Endothelial cell of umbilical vein (primary cell): Measurements from ENCODE around the gene ITPKC. TPM values are rescaled to one million over a fixed set of nuclear protein-coding genes. Genes with fewer than 3 reads are reported as not detected.

ENCODE experiments used
- BruUV-seq: library from RNA; stranded (reverse); fragments of 400-500 nt; replicated peaks from 2 replicates; lab custom pipeline; 2021; lab: Mats Ljungman, UMichigan
- CTCF ChIA-PET: fragments of 300-600, 350-600 bp; sonication (Branson Sonifier 250); formaldehyde crosslinking; loops from one replicate; lab custom pipeline; 2021; ENCODE audit warnings: antibody characterized with exemption, inconsistent platforms; lab: Charles Lee
- POLR2A ChIA-PET: fragments of 300-600, 350-600 bp; sonication (Branson Sonifier 250); formaldehyde crosslinking; loops from one replicate; lab custom pipeline; 2021; ENCODE audit warnings: antibody characterized with exemption, inconsistent platforms; lab: Charles Lee
- DNase-seq: peaks from one replicate; pipeline ENCODE4 v3.0.0-alpha.2; 2011; ENCODE audit warnings: low read depth, low spot score
- FAIRE-seq: peaks from 2 replicates; lab custom pipeline; 2011; peaks lifted over from hg19 to GRCh38; lab: Jason Lieb, UNC
- H2AFZ ChIP-seq: 2 replicates; pipeline ENCODE4 v1.6.0; 2012; ENCODE audit warnings: low read depth, low read length, control low read depth, inconsistent platforms
- H3K27ac ChIP-seq: 2 replicates; pipeline ENCODE4 v1.5.1; 2011; ENCODE audit warnings: low read depth, mild to moderate bottlenecking, control low read depth, low read length, moderate library complexity; ENCODE audit not compliant: insufficient read depth
- H3K27me3 ChIP-seq, 2 experiments: 2 replicates each; pipeline versions ENCODE4 v1.6.0 to v1.6.1; 2011; ENCODE audit warnings: low read length in 2 of 2, mixed read lengths in 1 of 2; ENCODE audit not compliant: control insufficient read depth in 2 of 2, insufficient read depth in 2 of 2
- H3K36me3 ChIP-seq, 2 experiments: 2 replicates in 1 of 2; 3 replicates in 1 of 2; pipeline ENCODE4 v1.5.1; 2011; ENCODE audit warnings: low read length in 2 of 2, mild to moderate bottlenecking in 1 of 2, moderate library complexity in 1 of 2; ENCODE audit not compliant: control insufficient read depth in 2 of 2, insufficient read depth in 2 of 2; ENCODE audit errors: extremely low read depth in 1 of 2
- H3K4me1 ChIP-seq: 3 replicates; pipeline ENCODE4 v1.5.1; 2011; ENCODE audit warnings: mild to moderate bottlenecking, low read length; ENCODE audit not compliant: control insufficient read depth, insufficient read depth; ENCODE audit errors: extremely low read depth
- H3K4me2 ChIP-seq: 2 replicates; pipeline ENCODE4 v1.6.1; 2011; ENCODE audit warnings: low read length, control low read depth, mixed read lengths; ENCODE audit not compliant: insufficient read depth
- H3K4me3 ChIP-seq, 3 experiments: fragments of 200-600 bp in 1 of 3; sonication (generic), shearing (Covaris generic) in 1 of 3; replicated peaks in 1 of 3; 2 replicates each; pipeline ENCODE4 v1.5.1; 2011 to 2016; ENCODE audit warnings: control low read depth in 3 of 3, low read length in 3 of 3, mild to moderate bottlenecking in 2 of 3, inconsistent platforms in 1 of 3, low read depth in 1 of 3, moderate library complexity in 1 of 3; ENCODE audit not compliant: insufficient read depth in 1 of 3
- H3K79me2 ChIP-seq: 2 replicates; pipeline ENCODE4 v1.6.0; 2012; ENCODE audit warnings: low read length, inconsistent platforms; ENCODE audit not compliant: control insufficient read depth, insufficient read depth
- H3K9ac ChIP-seq: replicated peaks from 2 replicates; pipeline ENCODE3; 2011; ENCODE audit warnings: low read length, control low read depth; ENCODE audit not compliant: insufficient read depth; ENCODE audit errors: extremely low read depth
- H3K9me1 ChIP-seq: replicated peaks from 3 replicates; pipeline ENCODE4 v1.6.0; 2011; ENCODE audit warnings: mild to moderate bottlenecking, low read length; ENCODE audit not compliant: control insufficient read depth, insufficient read depth; ENCODE audit errors: extremely low read depth
- H3K9me3 ChIP-seq: replicated peaks from 2 replicates; pipeline ENCODE4 v1.5.1; 2012; ENCODE audit warnings: low read length, inconsistent platforms; ENCODE audit not compliant: control insufficient read depth, insufficient read depth
- H4K20me1 ChIP-seq: replicated peaks from 2 replicates; pipeline ENCODE3; 2011; ENCODE audit warnings: mild to moderate bottlenecking, low read length; ENCODE audit not compliant: control insufficient read depth, insufficient read depth; ENCODE audit errors: extremely low read depth
- CTCF ChIP-seq, 2 donors: IDR thresholded peaks; 1 replicate in 1 of 2; 2 replicates in 1 of 2; pipeline ENCODE4 v1.5.1; 2011; ENCODE audit warnings: low read length in 2 of 2, mild to moderate bottlenecking in 2 of 2, moderate library complexity in 2 of 2, control low read depth in 1 of 2, inconsistent platforms in 1 of 2, low read depth in 1 of 2; ENCODE audit not compliant: insufficient read depth in 1 of 2; ENCODE audit errors: extremely low read depth in 1 of 2
- EZH2 ChIP-seq: IDR thresholded peaks from 2 replicates; pipeline ENCODE4 v1.6.1; 2012; ENCODE audit warnings: borderline replicate concordance, low read depth, mild to moderate bottlenecking, moderate library complexity, low read length, inconsistent platforms; ENCODE audit not compliant: severe bottlenecking
- FOS ChIP-seq: IDR thresholded peaks from 2 replicates; pipeline ENCODE4 v1.6.1; 2011; ENCODE audit warnings: mild to moderate bottlenecking, low read length, moderate library complexity, borderline replicate concordance; ENCODE audit not compliant: insufficient read depth
- GATA2 ChIP-seq: IDR thresholded peaks from 2 replicates; pipeline ENCODE4 v1.7.0; 2011; ENCODE audit warnings: low read depth, mild to moderate bottlenecking, moderate library complexity, mixed read lengths, low read length; ENCODE audit not compliant: insufficient read length, insufficient read depth
- JUN ChIP-seq: IDR thresholded peaks from 2 replicates; pipeline ENCODE4 v1.6.1; 2011; ENCODE audit warnings: borderline replicate concordance, low read depth; ENCODE audit not compliant: insufficient read length, insufficient read depth
- MAX ChIP-seq: IDR thresholded peaks from 2 replicates; pipeline ENCODE4 v1.6.1; 2011; ENCODE audit not compliant: insufficient read depth, insufficient read length
- MYC ChIP-seq: IDR thresholded peaks from one replicate; pipeline ENCODE4 v1.6.1; 2011; ENCODE audit warnings: mild to moderate bottlenecking, low read depth, low read length
- POLR2A ChIP-seq: IDR thresholded peaks from 2 replicates; pipeline ENCODE4 v1.6.1; 2012; ENCODE audit warnings: low read depth, mild to moderate bottlenecking, control low read depth, low read length
- POLR2AphosphoS5 ChIP-seq: IDR thresholded peaks from 2 replicates; pipeline ENCODE4 v1.6.1; 2012; ENCODE audit warnings: low read depth, mild to moderate bottlenecking, control low read depth, low read length, moderate library complexity; ENCODE audit not compliant: insufficient read depth
- dilution Hi-C: fragments of 300-500 bp; cut with MboI; formaldehyde crosslinking; loops from one replicate; pipeline ENCODE4 v1.15.0; 2019; ENCODE audit warnings: low sequenced_read_pairs; ENCODE audit not compliant: extremely low pct_ligation_motif_present
- intact Hi-C: fragments of 100-400 bp; cut with micrococcal nuclease; formaldehyde crosslinking; loops from one replicate; pipeline ENCODE4 v1.10.0; 2022
- polyA plus RNA-seq, 4 experiments: library from polyadenylated mRNA; depleted of rRNA in 3 of 4; stranded (reverse) in 3 of 4; unstranded in 1 of 4; fragments of >200 nt; gene quantifications; 2 replicates each; pipeline versions ENCODE4 v1.2.1 to v1.2.3, GENCODE V29; 2011 to 2012; ENCODE audit warnings: missing spikeins in 1 of 4
- total RNA-seq: library from RNA; stranded (reverse); gene quantifications from 2 replicates; pipeline ENCODE4 v1.2.3, GENCODE V29; 2021

The ITPKC gene
- total and polyA plus RNA-seq, 2 donors (not counting 3 experiments of a cell fraction or from before 2014, with no cell fraction given): 7.3 to 16.1 TPM

GRCh38 chr19:40671404-40671803, 45.5 kb upstream of the ITPKC start:
- Histone ChIP-seq H3K9me1 (no peaks in the 10 kb centered on the region), H3K4me2 (no peak overlapping the region), H2AFZ (no peak overlapping the region), H3K27ac (no peak overlapping the region), H3K9ac (no peak overlapping the region), H3K9me3 (no peaks in the 10 kb centered on the region), H3K27me3 (no peaks in the 10 kb centered on the region), H3K4me1 (peaks cover 6% of the 10 kb centered on the region), H3K36me3 (peaks cover 28 to 55% of the 10 kb centered on the region in 2 experiments), H4K20me1 (no peaks in the 10 kb centered on the region), H3K79me2 (no peaks in the 10 kb centered on the region), H3K4me3 (no peak overlapping the region)
- dilution Hi-C loops (no loop called here), intact Hi-C loops (no loop called here)
- no TSS peak for BruUV-seq
- no peak for TF ChIP-seq MAX
- no peak for TF ChIP-seq POLR2A
- TF ChIP-seq GATA2: no peak
- no peak for TF ChIP-seq FOS
- TF ChIP-seq POLR2AphosphoS5: no peak
- TF ChIP-seq MYC: no peak
- TF ChIP-seq EZH2: no peak
- TF ChIP-seq JUN: no peak
- no peak for TF ChIP-seq CTCF (IDR thresholded peaks at IDR 0.05; ENCODE audit: extremely low read depth in 1 of 2, insufficient read depth in 1 of 2, low read depth in 1 of 2, low read length in 2 of 2)
- DNase-seq (no peak), FAIRE-seq (no peak)
- ChIA-PET POLR2A (no interaction called here), CTCF (no interaction called here)
